Myometrial cell (primary cell): ENCODE data around the gene TBC1D3L. TPM values are rescaled to one million over a fixed set of nuclear protein-coding genes. Genes with fewer than 3 reads are reported as not detected.

Experiments used
- total RNA-seq: library from RNA; depleted of rRNA; stranded (reverse); fragments of >200 nt; gene quantifications from 2 replicates; pipeline ENCODE4 v1.2.3, GENCODE V29; 2015

Gene TBC1D3L
- total RNA-seq: 1.9 and 4.0 TPM in 2 replicates

DNA sequence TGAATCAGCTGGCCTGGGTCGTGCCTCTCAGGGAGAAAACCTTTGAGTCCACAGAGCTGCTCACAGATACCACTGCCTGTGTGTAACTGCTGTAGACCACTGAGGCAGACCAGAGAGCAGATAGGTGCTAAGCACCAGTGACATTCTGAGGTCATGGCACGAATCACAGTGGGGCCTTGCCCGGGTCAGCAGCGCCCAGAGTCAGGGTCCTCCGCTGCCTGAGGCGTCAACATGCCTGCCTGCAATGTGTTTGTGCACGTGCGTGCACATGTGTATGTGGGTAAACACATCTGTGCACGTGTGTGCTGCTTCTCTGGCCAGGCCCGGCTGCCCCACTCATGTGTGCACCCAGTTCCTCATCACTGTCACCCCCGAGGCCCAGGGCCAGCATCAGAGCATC lies at the start of gene TBC1D3L:
TBC1D3L (minus strand) TSS at position 101 of the 400 bp plus-strand sequence. CDS start 1,540 bp downstream, outside the sequence.

DNA sequence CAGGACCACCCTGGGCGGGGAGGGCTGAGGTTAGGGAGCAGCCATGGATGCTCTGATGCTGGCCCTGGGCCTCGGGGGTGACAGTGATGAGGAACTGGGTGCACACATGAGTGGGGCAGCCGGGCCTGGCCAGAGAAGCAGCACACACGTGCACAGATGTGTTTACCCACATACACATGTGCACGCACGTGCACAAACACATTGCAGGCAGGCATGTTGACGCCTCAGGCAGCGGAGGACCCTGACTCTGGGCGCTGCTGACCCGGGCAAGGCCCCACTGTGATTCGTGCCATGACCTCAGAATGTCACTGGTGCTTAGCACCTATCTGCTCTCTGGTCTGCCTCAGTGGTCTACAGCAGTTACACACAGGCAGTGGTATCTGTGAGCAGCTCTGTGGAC lies 14.8 kb upstream of the TBC1D3L start, which contains the start of gene TBC1D3D:
TBC1D3D (plus strand) TSS at position 301 of the 400 bp plus-strand sequence. CDS start 1,585 bp downstream, outside the sequence.

Other genes with a start within 250 kb of the TBC1D3L start
- not detected in 2 replicates for gene HNF1B, start 244.0 kb downstream of the TBC1D3L start, total RNA-seq
- not detected in 2 replicates for gene TBC1D3K, start 64.6 kb downstream of the TBC1D3L start, total RNA-seq
- gene TBC1D3D, start 14.9 kb upstream of the TBC1D3L start, total RNA-seq: 0.18 TPM in 1 of 2 replicates, not detected in the other
- not detected in 2 replicates for gene TBC1D3C, start 79.6 kb upstream of the TBC1D3L start, total RNA-seq
- not detected in 2 replicates for gene TBC1D3E, start 138.9 kb upstream of the TBC1D3L start, total RNA-seq
- gene TBC1D3, start 203.5 kb upstream of the TBC1D3L start, total RNA-seq: not detected in 2 replicates